Trophoblast cell (in vitro differentiated cells and primary cell): ENCODE results near the gene TBCK.

Experiments used
- DNase-seq, 2 donors: peaks; one replicate each; pipeline ENCODE4 v3.0.0-alpha.2; 2016
- H2AFZ ChIP-seq: 2 replicates; pipeline ENCODE4 v1.6.1; 2013; ENCODE audit warnings: low read length, moderate library complexity, mild to moderate bottlenecking; ENCODE audit not compliant: insufficient read depth, poor library complexity
- H2AK5ac ChIP-seq: 2 replicates; pipeline ENCODE4 v1.6.1; 2013; ENCODE audit warnings: mild to moderate bottlenecking, low read length
- H2BK120ac ChIP-seq: 2 replicates; pipeline ENCODE4 v1.6.1; 2013; ENCODE audit warnings: low read length, mild to moderate bottlenecking, moderate library complexity; ENCODE audit not compliant: insufficient read depth, poor library complexity
- H2BK12ac ChIP-seq: 2 replicates; pipeline ENCODE4 v1.6.1; 2013; ENCODE audit warnings: mild to moderate bottlenecking, low read length, moderate library complexity
- H2BK5ac ChIP-seq: 2 replicates; pipeline ENCODE4 v1.6.1; 2013; ENCODE audit warnings: low read length, low read depth, moderate library complexity, mild to moderate bottlenecking; ENCODE audit not compliant: poor library complexity
- H3K14ac ChIP-seq: 2 replicates; pipeline ENCODE4 v1.6.1; 2013; ENCODE audit warnings: mild to moderate bottlenecking, low read length
- H3K18ac ChIP-seq: 2 replicates; pipeline ENCODE4 v1.6.1; 2013; ENCODE audit warnings: mild to moderate bottlenecking, low read length
- H3K23ac ChIP-seq: 2 replicates; pipeline ENCODE4 v1.6.1; 2013; ENCODE audit warnings: low read length
- H3K27ac ChIP-seq: 2 replicates; pipeline ENCODE4 v1.5.1; 2013; ENCODE audit warnings: low read depth, mild to moderate bottlenecking, inconsistent platforms, low read length, moderate library complexity
- H3K27me3 ChIP-seq: 2 replicates; pipeline ENCODE4 v1.6.1; 2013; ENCODE audit warnings: inconsistent platforms, mild to moderate bottlenecking, low read length, moderate library complexity; ENCODE audit not compliant: insufficient read depth
- H3K36me3 ChIP-seq, 2 experiments: 1 replicate in 1 of 2; 2 replicates in 1 of 2; pipeline ENCODE4 v1.6.1; 2013; ENCODE audit warnings: low read length in 2 of 2, mild to moderate bottlenecking in 2 of 2, moderate library complexity in 1 of 2; ENCODE audit not compliant: insufficient read depth in 2 of 2, control insufficient read depth in 1 of 2
- H3K4ac ChIP-seq: 2 replicates; pipeline ENCODE4 v1.6.1; 2013; ENCODE audit warnings: low read depth, mild to moderate bottlenecking, low read length, moderate library complexity
- H3K4me1 ChIP-seq, 2 experiments: 1 replicate in 1 of 2; 2 replicates in 1 of 2; pipeline ENCODE4 v1.6.1; 2013; ENCODE audit warnings: low read length in 2 of 2, mild to moderate bottlenecking in 2 of 2, moderate library complexity in 1 of 2; ENCODE audit not compliant: insufficient read depth in 2 of 2, control insufficient read depth in 1 of 2
- H3K4me2 ChIP-seq: 2 replicates; pipeline ENCODE4 v1.6.1; 2013; ENCODE audit warnings: inconsistent platforms, mild to moderate bottlenecking, low read length, moderate library complexity
- H3K4me3 ChIP-seq: 2 replicates; pipeline ENCODE4 v1.5.1; 2013; ENCODE audit warnings: mild to moderate bottlenecking, low read depth, low read length, inconsistent platforms
- H3K79me1 ChIP-seq: one replicate; pipeline ENCODE4 v1.6.1; 2013; ENCODE audit warnings: low read length
- H3K79me2 ChIP-seq: 2 replicates; pipeline ENCODE4 v1.6.1; 2013; ENCODE audit warnings: low read length, mild to moderate bottlenecking; ENCODE audit not compliant: control insufficient read depth, insufficient read depth, poor library complexity
- H3K9ac ChIP-seq: 2 replicates; pipeline ENCODE4 v1.6.1; 2013; ENCODE audit warnings: mild to moderate bottlenecking, low read length
- H3K9me3 ChIP-seq: 2 replicates; pipeline ENCODE4 v1.6.1; 2013; ENCODE audit warnings: low read depth, mild to moderate bottlenecking, control low read depth, inconsistent platforms, low read length; ENCODE audit not compliant: insufficient read depth
- H4K12ac ChIP-seq: 2 replicates; pipeline ENCODE4 v1.6.1; 2013; ENCODE audit warnings: low read depth, mild to moderate bottlenecking, low read length, moderate library complexity
- H4K8ac ChIP-seq: 2 replicates; pipeline ENCODE4 v1.6.1; 2013; ENCODE audit warnings: low read depth, mild to moderate bottlenecking, low read length, moderate library complexity
- H4K91ac ChIP-seq: one replicate; pipeline ENCODE4 v1.6.1; 2013; ENCODE audit warnings: low read depth, mild to moderate bottlenecking, low read length, moderate library complexity
- WGBS: extraction: QIAGEN DNeasy Blood & Tissue Kit; methylation state at CpG from one replicate; pipeline ENCODE4 v1.1.7; 2013; ENCODE audit warnings: missing lambda C conversion rate; ENCODE audit not compliant: insufficient read length, insufficient coverage; ENCODE audit errors: extremely low coverage; 5-methylcytosine and 5-hydroxymethylcytosine counted together

TBCK gene

GRCh38 chr4:106339431-106339830, 23.4 kb upstream of the TBCK start:
- H3K4me3 ChIP-seq = no peak overlapping the region
- H4K12ac ChIP-seq = no peak overlapping the region
- no peaks in the 10 kb centered on the region for H3K4me1 ChIP-seq
- H3K14ac ChIP-seq = no peak overlapping the region
- no peaks in the 10 kb centered on the region for H3K79me1 ChIP-seq
- no peak overlapping the region for H4K91ac ChIP-seq
- no peak overlapping the region for H3K4ac ChIP-seq
- H3K9ac ChIP-seq = no peak overlapping the region
- no peak overlapping the region for H3K23ac ChIP-seq
- H2BK120ac ChIP-seq = no peak overlapping the region
- DNase-seq = no peak
- no peaks in the 10 kb centered on the region for H3K27me3 ChIP-seq
- H2AK5ac ChIP-seq = no peak overlapping the region
- no peak overlapping the region for H3K4me2 ChIP-seq
- no peak overlapping the region for H2BK12ac ChIP-seq
- no peak overlapping the region for H3K27ac ChIP-seq
- no peak overlapping the region for H3K18ac ChIP-seq
- H4K8ac ChIP-seq = no peak overlapping the region
- H2BK5ac ChIP-seq = no peak overlapping the region
- no peaks in the 10 kb centered on the region for H3K79me2 ChIP-seq
- WGBS = no CpG with 5 or more reads among the region's 4 CpGs
- H3K36me3 ChIP-seq = peaks cover 10 to 15% of the 10 kb centered on the region in 2 experiments
- H3K9me3 ChIP-seq = no peaks in the 10 kb centered on the region
- no peak overlapping the region for H2AFZ ChIP-seq

GRCh38 chr4:106338671-106339070, 22.7 kb upstream of the TBCK start:
- no peak overlapping the region for H3K14ac ChIP-seq
- H3K27me3 ChIP-seq = no peaks in the 10 kb centered on the region
- no peak for DNase-seq
- H2AK5ac ChIP-seq = no peak overlapping the region
- no peak overlapping the region for H4K91ac ChIP-seq
- H4K8ac ChIP-seq = no peak overlapping the region
- H3K23ac ChIP-seq = no peak overlapping the region
- no peaks in the 10 kb centered on the region for H3K9me3 ChIP-seq
- no peak overlapping the region for H3K4me3 ChIP-seq
- no peaks in the 10 kb centered on the region for H3K79me1 ChIP-seq
- no peak overlapping the region for H3K4ac ChIP-seq
- H4K12ac ChIP-seq = no peak overlapping the region
- H3K18ac ChIP-seq = no peak overlapping the region
- no peak overlapping the region for H2AFZ ChIP-seq
- H2BK5ac ChIP-seq = no peak overlapping the region
- H2BK12ac ChIP-seq = no peak overlapping the region
- H2BK120ac ChIP-seq = no peak overlapping the region
- no peak overlapping the region for H3K4me2 ChIP-seq
- H3K27ac ChIP-seq = no peak overlapping the region
- no CpG with 5 or more reads among the region's 3 CpGs for WGBS
- no peaks in the 10 kb centered on the region for H3K79me2 ChIP-seq
- H3K4me1 ChIP-seq = no peaks in the 10 kb centered on the region
- H3K9ac ChIP-seq = no peak overlapping the region
- peaks cover 13 to 15% of the 10 kb centered on the region in 2 experiments for H3K36me3 ChIP-seq

GRCh38 chr4:106337916-106338315, 21.9 kb upstream of the TBCK start:
- Histone ChIP-seq H3K18ac (no peak overlapping the region), H3K4me3 (no peak overlapping the region), H4K12ac (no peak overlapping the region), H3K27me3 (no peaks in the 10 kb centered on the region), H3K9ac (no peak overlapping the region), H3K4me1 (no peaks in the 10 kb centered on the region), H3K36me3 (peaks cover 13 to 15% of the 10 kb centered on the region in 2 experiments), H3K14ac (no peak overlapping the region), H3K4me2 (no peak overlapping the region), H3K23ac (no peak overlapping the region), H3K79me1 (no peaks in the 10 kb centered on the region), H4K91ac (no peak overlapping the region), H2BK12ac (no peak overlapping the region), H4K8ac (no peak overlapping the region), H3K27ac (no peak overlapping the region), H2BK120ac (no peak overlapping the region), H3K9me3 (no peaks in the 10 kb centered on the region), H2AFZ (no peak overlapping the region), H3K79me2 (no peaks in the 10 kb centered on the region), H2BK5ac (no peak overlapping the region), H3K4ac (no peak overlapping the region), H2AK5ac (no peak overlapping the region)
- no peak for DNase-seq

- no peak for DNase-seq
- Histone ChIP-seq H3K9ac (no peak overlapping the region), H2BK120ac (no peak overlapping the region), H3K14ac (no peak overlapping the region), H3K4me2 (no peak overlapping the region), H3K4ac (no peak overlapping the region), H3K27me3 (no peaks in the 10 kb centered on the region), H4K91ac (no peak overlapping the region), H2BK12ac (no peak overlapping the region), H3K79me1 (no peaks in the 10 kb centered on the region), H2BK5ac (no peak overlapping the region), H3K9me3 (no peaks in the 10 kb centered on the region), H3K18ac (no peak overlapping the region), H3K4me3 (no peak overlapping the region), H3K27ac (no peak overlapping the region), H3K23ac (no peak overlapping the region), H2AK5ac (no peak overlapping the region), H4K12ac (no peak overlapping the region), H3K4me1 (no peaks in the 10 kb centered on the region), H2AFZ (no peak overlapping the region), H3K79me2 (no peaks in the 10 kb centered on the region), H4K8ac (no peak overlapping the region), H3K36me3 (peaks cover 13 to 15% of the 10 kb centered on the region in 2 experiments)
- no CpG with 5 or more reads among the region's 3 CpGs for WGBS
Observed at GRCh38 chr4:106336618-106337017, 20.6 kb upstream of the TBCK start.
